ENCODE results near the gene GPR15.

The GPR15 gene

DNA sequence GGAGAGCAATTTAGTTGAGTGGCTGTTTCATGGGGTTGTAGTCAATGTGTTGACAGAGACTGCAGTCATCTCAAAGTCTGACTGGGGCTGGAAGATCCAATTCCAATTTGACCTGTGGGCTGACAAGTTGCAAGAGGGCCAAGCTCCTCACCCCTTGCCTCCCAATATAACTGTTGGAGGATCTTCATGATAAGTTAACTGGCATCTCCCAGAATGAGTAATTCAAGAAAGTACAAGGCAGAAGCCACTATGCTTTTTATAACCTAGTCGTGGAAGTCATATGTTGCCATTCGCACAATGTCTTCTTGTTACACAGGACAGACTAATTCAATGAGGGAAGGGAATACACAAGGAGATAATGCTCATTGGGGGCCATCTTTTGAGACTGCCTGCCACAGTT, 29.1 kb downstream of the GPR15 start:
- TF ChIP-seq, protein P1, sequence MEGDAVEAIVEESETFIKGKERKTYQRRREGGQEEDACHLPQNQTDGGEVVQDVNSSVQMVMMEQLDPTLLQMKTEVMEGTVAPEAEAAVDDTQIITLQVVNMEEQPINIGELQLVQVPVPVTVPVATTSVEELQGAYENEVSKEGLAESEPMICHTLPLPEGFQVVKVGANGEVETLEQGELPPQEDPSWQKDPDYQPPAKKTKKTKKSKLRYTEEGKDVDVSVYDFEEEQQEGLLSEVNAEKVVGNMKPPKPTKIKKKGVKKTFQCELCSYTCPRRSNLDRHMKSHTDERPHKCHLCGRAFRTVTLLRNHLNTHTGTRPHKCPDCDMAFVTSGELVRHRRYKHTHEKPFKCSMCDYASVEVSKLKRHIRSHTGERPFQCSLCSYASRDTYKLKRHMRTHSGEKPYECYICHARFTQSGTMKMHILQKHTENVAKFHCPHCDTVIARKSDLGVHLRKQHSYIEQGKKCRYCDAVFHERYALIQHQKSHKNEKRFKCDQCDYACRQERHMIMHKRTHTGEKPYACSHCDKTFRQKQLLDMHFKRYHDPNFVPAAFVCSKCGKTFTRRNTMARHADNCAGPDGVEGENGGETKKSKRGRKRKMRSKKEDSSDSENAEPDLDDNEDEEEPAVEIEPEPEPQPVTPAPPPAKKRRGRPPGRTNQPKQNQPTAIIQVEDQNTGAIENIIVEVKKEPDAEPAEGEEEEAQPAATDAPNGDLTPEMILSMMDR (conservative IDR thresholded peaks at IDR 0.05; ENCODE audit: low read depth): no peak
- CTCF ChIA-PET: no interaction called here
- POLR2A ChIA-PET (ENCODE audit: low non-redundant PET): no interaction called here
- H3K27ac ChIP-seq: no peak overlapping the region
- no peak for DNase-seq (ENCODE audit: low spot score)

DNA sequence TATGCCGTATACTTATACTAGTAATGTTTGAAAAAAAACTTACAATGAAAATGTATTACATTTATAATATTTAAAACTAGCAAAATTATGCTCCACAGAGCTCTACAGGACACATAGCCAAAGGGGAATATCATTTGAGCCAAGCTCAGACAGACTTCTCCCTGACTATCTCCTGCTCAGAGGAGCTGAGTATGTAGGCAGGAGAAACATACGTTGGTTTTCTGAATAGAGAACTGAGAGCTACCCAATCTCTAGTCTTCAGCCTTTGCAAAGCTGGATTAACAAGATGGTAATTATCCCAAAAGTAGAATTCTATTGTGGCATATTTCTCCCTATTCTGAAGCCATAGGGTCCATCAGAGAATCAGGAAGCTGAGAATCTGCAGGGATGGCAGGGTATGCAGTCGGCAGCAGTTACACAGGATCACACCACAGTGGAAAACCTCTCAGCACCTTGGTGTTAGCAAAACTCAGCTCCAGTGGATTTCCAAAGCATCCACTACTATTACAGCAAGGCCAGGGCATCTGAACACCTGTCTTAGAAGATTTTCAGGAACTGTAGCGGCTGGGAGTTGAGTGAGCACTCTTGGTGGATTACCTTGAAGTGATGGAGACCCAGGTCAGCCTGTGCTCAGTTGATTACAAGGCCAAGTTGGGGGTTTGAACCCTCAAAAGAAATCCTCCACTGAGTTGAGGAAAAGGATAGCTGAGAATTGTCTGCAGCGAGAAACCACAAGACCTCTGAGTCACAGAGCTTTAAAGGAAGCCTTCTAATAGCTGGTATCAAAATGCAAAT, 30.1 kb downstream of the GPR15 start:
- no peak for DNase-seq (ENCODE audit: low spot score)
- TF ChIP-seq, protein P1 (conservative IDR thresholded peaks at IDR 0.05; ENCODE audit: low read depth): no peak
- no peak overlapping the region for H3K27ac ChIP-seq
- ChIA-PET POLR2A (ENCODE audit: low non-redundant PET) (no interaction called here), CTCF (no interaction called here)

DNA sequence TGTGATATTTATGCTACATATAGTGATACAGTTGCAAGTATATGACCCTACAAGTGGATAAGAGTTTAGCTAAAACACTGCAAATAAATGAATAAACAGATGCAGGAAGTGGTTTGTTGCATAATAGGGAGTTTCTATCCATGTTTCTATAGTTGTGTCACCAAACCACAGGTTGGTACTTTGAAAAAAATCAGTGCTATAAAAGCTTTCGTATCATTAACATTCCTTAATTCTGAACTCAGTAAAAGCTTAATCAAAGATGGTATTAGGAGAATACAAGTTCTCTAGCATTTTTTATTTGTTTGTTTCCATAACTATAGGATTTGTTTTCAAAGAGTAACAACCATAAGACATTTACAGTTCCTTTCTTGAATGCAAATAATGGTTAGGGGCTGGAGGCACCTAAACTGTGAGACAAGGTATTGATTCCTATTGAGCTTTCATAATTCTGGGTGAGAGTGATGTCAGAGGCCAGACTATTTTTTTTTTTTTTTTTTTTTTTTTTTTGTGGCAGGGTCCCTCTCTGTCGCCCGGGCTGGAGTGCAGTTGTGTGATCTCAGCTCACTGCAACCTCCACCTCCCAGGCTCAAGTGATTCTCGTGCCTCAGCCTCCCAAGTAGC, 32.0 kb downstream of the GPR15 start:
- ChIA-PET CTCF (interaction anchor here (0.6 kb wide), 3 partner anchors 17 to 328 kb away, joined by 3 to 5 read pairs (median 3); no protein-coding TSS in a partner anchor), POLR2A (ENCODE audit: low non-redundant PET) (no interaction called here)
- no peak overlapping the region for H3K27ac ChIP-seq
- TF ChIP-seq, protein P1 (conservative IDR thresholded peaks at IDR 0.05; ENCODE audit: low read depth): no peak
- peak; percentile 18 for DNase-seq (ENCODE audit: low spot score)

DNA sequence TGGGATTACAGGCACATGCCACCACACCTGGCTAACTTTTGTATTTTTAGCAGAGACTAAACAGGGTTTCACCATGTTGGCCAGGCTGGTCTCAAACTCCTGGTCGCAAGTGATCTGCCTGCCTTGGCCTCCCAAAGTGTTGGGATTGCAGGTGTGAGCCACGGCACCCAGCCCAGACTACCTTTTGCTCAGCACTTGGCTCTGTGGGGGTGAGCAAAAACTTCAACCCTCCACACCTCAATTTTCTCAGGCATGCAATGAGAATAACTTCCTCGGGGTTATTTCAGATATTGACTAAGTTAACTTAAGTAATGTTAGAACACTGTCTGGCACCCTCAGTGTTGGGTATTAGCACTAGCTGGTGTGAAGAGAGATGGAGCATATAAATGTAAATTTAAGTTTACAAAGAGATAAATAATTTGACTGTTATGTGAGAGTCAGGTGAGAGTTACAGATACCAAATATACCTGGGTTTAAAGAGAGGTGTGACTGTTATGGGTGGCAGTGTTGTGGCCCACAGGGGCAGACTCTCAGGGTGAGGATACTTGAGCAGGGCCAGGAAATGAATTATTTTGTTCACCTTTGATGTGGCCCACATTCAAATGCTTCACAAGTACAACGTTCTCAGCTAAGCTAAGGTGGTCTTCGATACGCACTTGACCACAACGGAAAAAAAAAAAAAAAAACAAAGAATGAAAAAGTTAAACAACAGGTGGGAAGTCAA, 32.7 kb downstream of the GPR15 start:
- TF ChIP-seq, protein P1 (conservative IDR thresholded peaks at IDR 0.05; ENCODE audit: low read depth): no peak
- DNase-seq (ENCODE audit: low spot score): no peak
- ChIA-PET POLR2A (ENCODE audit: low non-redundant PET) (no interaction called here), CTCF (interaction anchor here (0.6 kb wide), 3 partner anchors 17 to 329 kb away, joined by 3 to 5 read pairs (median 3); no protein-coding TSS in a partner anchor)
- H3K27ac ChIP-seq: no peak overlapping the region

DNA sequence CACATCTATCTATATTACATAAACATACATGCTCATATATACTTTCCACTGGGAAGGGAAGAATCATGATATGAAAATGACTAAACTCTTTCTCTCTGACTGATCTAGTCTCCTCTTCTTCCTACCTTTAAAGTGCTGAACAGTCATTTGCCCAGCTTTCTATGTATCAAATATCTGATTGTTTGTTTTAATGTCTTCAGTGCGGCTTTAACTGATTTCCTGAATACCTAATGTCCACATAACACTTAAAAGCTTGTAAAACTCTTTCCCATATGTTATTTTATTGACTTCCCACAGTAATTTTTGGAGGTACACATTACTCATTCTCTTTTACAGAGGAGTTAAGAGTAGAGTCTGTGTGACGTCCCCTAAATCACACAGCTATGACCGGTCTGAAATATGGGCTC, 33.5 kb downstream of the GPR15 start:
- DNase-seq (ENCODE audit: low spot score): no peak
- ChIA-PET CTCF (interaction anchor here (0.7 kb wide), 1 partner anchor 75 kb away, joined by 3 read pairs; no protein-coding TSS in a partner anchor), POLR2A (ENCODE audit: low non-redundant PET) (no interaction called here)
- TF ChIP-seq, protein P1 (conservative IDR thresholded peaks at IDR 0.05; ENCODE audit: low read depth): no peak
- H3K27ac ChIP-seq: no peak overlapping the region

DNA sequence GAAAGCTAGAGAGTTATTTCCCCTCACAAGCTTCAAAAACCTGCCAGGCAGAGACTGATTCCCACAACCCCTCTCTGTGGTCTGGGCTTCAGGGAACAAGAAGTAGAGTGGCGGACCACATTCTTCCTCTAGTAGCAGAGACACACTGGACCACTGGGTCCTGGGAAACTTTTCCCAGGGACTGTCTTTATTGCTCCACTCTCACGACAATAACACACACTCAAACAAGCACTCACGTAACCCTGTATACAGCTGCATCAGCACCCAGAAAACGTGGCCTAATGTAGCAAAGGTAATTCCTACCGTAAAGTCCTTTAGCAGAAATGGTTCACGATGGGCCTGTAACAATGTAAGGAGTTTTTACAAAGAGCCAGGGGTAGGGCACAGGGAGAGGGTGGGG, 34.1 kb downstream of the GPR15 start:
- H3K27ac ChIP-seq: no peak overlapping the region
- no peak for DNase-seq (ENCODE audit: low spot score)
- TF ChIP-seq, protein P1 (conservative IDR thresholded peaks at IDR 0.05; ENCODE audit: low read depth): no peak
- ChIA-PET POLR2A (ENCODE audit: low non-redundant PET) (no interaction called here), CTCF (interaction anchor here (0.7 kb wide), 1 partner anchor 75 kb away, joined by 3 read pairs; no protein-coding TSS in a partner anchor)
